ENCODE results near the gene GOLPH3L. TPM values are rescaled to one million over a fixed set of nuclear protein-coding genes. Genes with fewer than 3 reads are reported as not detected.
"Not testable (repeated sequence)": the region's sequence is repeated elsewhere in the genome, so short reads cannot be mapped to it uniquely, and the experiment has no call there.

The GOLPH3L gene
- total and polyA plus RNA-seq, 7 donors = 18.1 to 66.6 (median 26.5) TPM

DNA sequence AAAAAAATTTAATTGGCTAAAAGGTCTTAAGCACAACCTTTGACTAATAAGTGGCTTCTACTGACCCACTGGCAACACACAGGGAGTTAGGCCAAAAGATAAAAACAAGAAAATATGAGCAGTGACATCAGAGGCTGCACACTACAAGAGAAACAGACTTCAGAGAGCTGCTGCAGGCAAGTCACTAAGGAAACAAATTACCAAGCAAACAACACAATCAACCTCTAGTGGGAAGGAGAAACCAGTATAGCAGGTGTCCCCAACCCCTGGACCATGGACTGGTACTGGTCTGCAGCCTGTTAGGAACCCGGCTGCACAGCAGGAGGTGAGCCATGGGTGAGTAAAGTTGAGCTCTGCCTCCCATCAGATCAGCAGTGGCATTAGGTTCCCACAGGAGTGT is 46.8 kb downstream of the GOLPH3L start:
- TF ChIP-seq EP300 (IDR thresholded peaks at IDR 0.05) (no peak), POLR2A (IDR thresholded peaks at IDR 0.05) (no peak), POLR2AphosphoS5 (IDR thresholded peaks at IDR 0.05) (no peak)
- TF ChIP-seq, protein P1, sequence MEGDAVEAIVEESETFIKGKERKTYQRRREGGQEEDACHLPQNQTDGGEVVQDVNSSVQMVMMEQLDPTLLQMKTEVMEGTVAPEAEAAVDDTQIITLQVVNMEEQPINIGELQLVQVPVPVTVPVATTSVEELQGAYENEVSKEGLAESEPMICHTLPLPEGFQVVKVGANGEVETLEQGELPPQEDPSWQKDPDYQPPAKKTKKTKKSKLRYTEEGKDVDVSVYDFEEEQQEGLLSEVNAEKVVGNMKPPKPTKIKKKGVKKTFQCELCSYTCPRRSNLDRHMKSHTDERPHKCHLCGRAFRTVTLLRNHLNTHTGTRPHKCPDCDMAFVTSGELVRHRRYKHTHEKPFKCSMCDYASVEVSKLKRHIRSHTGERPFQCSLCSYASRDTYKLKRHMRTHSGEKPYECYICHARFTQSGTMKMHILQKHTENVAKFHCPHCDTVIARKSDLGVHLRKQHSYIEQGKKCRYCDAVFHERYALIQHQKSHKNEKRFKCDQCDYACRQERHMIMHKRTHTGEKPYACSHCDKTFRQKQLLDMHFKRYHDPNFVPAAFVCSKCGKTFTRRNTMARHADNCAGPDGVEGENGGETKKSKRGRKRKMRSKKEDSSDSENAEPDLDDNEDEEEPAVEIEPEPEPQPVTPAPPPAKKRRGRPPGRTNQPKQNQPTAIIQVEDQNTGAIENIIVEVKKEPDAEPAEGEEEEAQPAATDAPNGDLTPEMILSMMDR (IDR thresholded peaks at IDR 0.05) = no peak
- Histone ChIP-seq H3K4me3 (no peak overlapping the region), H3K27ac (no peak overlapping the region), H3K9me3 (no peaks in the 10 kb centered on the region), H3K36me3 (peaks cover 9 to 54% (median 21%) of the 10 kb centered on the region in 4 donors), H3K4me1 (no peaks in the 10 kb centered on the region), H3K27me3 (no peaks in the 10 kb centered on the region)
- intact Hi-C loops (cut with DNase I) = no loop called here
- DNase-seq = no peak
- 28 to 66% methylated on average over 1 of the region's 1 CpG for WGBS, 2 donors

- no peaks in the 10 kb centered on the region for H3K4me1 ChIP-seq
- intact Hi-C loops (cut with DNase I) = no loop called here
- TF ChIP-seq EP300 (IDR thresholded peaks at IDR 0.05) (no peak), POLR2A (IDR thresholded peaks at IDR 0.05) (no peak), POLR2AphosphoS5 (IDR thresholded peaks at IDR 0.05) (no peak)
- TF ChIP-seq, protein P1 (IDR thresholded peaks at IDR 0.05) = no peak
- no peak overlapping the region for H3K27ac ChIP-seq
- no peaks in the 10 kb centered on the region for H3K27me3 ChIP-seq
- no peak for DNase-seq
- H3K36me3 ChIP-seq = peaks cover 9 to 57% (median 21%) of the 10 kb centered on the region in 4 donors
- 41 to 79% methylated on average over 5 of the region's 5 CpGs for WGBS, 2 donors
- H3K9me3 ChIP-seq = no peaks in the 10 kb centered on the region
- H3K4me3 ChIP-seq = no peak overlapping the region
These were observed 47.4 kb downstream of the GOLPH3L start for GRCh38 chr1:150649441-150650075.

- intact Hi-C loops (cut with DNase I) = no loop called here
- WGBS, 2 donors = 61 to 78% methylated on average over 4 of the region's 4 CpGs
- TF ChIP-seq, protein P1 (IDR thresholded peaks at IDR 0.05) = no peak
- TF ChIP-seq POLR2A (IDR thresholded peaks at IDR 0.05) (no peak), POLR2AphosphoS5 (IDR thresholded peaks at IDR 0.05) (no peak), EP300 (IDR thresholded peaks at IDR 0.05) (no peak)
These were observed 54.7 kb downstream of the GOLPH3L start for GRCh38 chr1:150642296-150642695.

DNA sequence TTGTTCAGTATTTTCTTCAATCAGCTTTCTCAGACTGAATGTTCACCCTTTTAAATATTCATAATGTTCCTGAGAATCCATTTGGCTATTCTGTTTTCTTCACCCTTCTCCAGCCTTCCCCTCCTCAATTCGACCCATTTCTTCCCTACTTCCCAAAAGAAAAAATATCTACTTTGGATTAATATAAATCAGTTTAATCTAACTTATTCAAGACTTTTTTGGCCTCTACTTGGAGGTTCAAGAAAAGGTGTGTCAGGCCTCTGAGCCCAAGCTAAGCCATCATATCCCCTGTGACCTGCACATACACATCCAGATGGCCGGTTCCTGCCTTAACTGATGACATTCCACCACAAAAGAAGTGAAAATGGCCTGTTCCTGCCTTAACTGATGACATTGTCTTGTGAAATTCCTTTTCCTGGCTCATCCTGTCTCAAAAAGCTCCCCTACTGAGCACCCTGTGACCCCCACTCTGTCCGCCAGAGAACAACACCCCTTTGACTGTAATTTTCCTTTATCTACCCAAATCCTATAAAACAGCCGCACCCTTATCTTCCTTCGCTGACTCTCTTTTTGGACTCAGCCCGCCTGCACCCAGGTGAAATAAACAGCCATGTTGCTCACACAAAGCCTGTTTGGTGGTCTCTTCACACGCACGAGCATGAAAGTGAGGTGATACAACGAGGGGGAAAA is 55.7 kb downstream of the GOLPH3L start:
- H3K9me3 ChIP-seq; intact Hi-C loops (cut with DNase I): not testable (repeated sequence)
- 36 to 74% methylated on average over 9 of the region's 9 CpGs for WGBS, 2 donors

More at GRCh38 chr1:150642296-150642695, 54.7 kb downstream of the GOLPH3L start:
- Histone ChIP-seq H3K9me3 (no peaks in the 10 kb centered on the region), H3K27ac (no peak overlapping the region), H3K36me3 (peaks cover 0 to 27% (median 5%) of the 10 kb centered on the region in 4 donors), H3K4me3 (no peak overlapping the region), H3K27me3 (no peaks in the 10 kb centered on the region), H3K4me1 (no peaks in the 10 kb centered on the region)
- no peak for DNase-seq

GRCh38 chr1:150638430-150638829 is 58.5 kb downstream of the GOLPH3L start:
- H3K4me1 ChIP-seq = not testable (repeated sequence)

More for the DNA sequence above, 55.7 kb downstream of the GOLPH3L start:
- DNase-seq, H3K27me3 ChIP-seq, H3K4me3 ChIP-seq, H3K27ac ChIP-seq, H3K4me1 ChIP-seq: not testable (repeated sequence)
- peaks cover 0 to 17% (median 0%) of the 10 kb centered on the region in 4 donors for H3K36me3 ChIP-seq

GRCh38 chr1:150634839-150635622 is 61.9 kb downstream of the GOLPH3L start:
- not testable (repeated sequence) for H3K4me3 ChIP-seq, DNase-seq, H3K27ac ChIP-seq, H3K36me3 ChIP-seq, H3K9me3 ChIP-seq, H3K27me3 ChIP-seq, H3K4me1 ChIP-seq
- intact Hi-C loops (cut with DNase I) = loop anchor here (5.0 kb wide), 1 partner anchor 62 kb away; the partner anchor contains the start of gene GOLPH3L
- WGBS, 2 donors = 65 to 79% methylated on average over 17 of the region's 17 CpGs

More at GRCh38 chr1:150638430-150638829, 58.5 kb downstream of the GOLPH3L start:
- H3K9me3 ChIP-seq; intact Hi-C loops (cut with DNase I); DNase-seq; H3K4me3 ChIP-seq; H3K27me3 ChIP-seq; H3K27ac ChIP-seq; H3K36me3 ChIP-seq: not testable (repeated sequence)
- 94 to 98% methylated on average over 6 of the region's 6 CpGs for WGBS, 2 donors

Data from sigmoid colon (tissue), 7 donors.